Measurements from ENCODE around the gene DAPK2. TPM values are rescaled to one million over a fixed set of nuclear protein-coding genes. Genes with fewer than 3 reads are reported as not detected.

DAPK2 gene
- total RNA-seq, 4 donors from 2014 or later = 45.1 to 244 (median 107) TPM

DNA sequence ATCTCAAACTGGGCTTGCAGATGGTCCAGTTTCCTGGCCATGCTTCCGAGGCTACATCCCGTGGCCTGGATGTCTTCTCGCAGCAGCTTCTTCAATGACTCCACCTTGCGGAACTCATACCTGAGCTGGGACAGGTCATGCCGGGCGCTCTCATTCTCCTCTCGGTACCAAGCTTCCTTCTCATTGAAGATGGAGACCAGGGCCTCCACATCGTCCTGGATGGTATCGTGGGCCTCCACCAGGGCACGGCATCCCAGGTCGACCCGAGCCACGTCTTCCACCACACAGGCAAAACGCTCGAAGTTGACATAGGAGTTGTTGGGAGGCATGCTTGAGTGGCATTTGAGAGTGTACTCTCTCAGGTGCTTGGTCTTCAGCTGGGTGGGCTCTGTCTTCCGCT is 123.4 kb downstream of the DAPK2 start:
- intact Hi-C loops (cut with DNase I; ENCODE audit: low total_unique reads) (no loop called here), in situ Hi-C loops (cut with MboI; ENCODE audit: low pct_ligation_motif_present in 1 of 4, low pct_unique_long_range_greater_than_20kb in 1 of 4, low sequenced_read_pairs in 3 of 4) (no loop called here)
- Histone ChIP-seq H3K9me3 (no peaks in the 10 kb centered on the region), H3K4me3 (no peak overlapping the region), H3K36me3 (no peaks in the 10 kb centered on the region), H3K27me3 (no peaks in the 10 kb centered on the region), H3K4me1 (no peaks in the 10 kb centered on the region), H3K27ac (no peak overlapping the region)
- no peak for DNase-seq
- TF ChIP-seq POLR2A (IDR thresholded peaks at IDR 0.05) (no peak), POLR2AphosphoS5 (IDR thresholded peaks at IDR 0.05) (no peak), EP300 (IDR thresholded peaks at IDR 0.05; ENCODE audit: low read depth) (no peak)
- TF ChIP-seq, protein P1, sequence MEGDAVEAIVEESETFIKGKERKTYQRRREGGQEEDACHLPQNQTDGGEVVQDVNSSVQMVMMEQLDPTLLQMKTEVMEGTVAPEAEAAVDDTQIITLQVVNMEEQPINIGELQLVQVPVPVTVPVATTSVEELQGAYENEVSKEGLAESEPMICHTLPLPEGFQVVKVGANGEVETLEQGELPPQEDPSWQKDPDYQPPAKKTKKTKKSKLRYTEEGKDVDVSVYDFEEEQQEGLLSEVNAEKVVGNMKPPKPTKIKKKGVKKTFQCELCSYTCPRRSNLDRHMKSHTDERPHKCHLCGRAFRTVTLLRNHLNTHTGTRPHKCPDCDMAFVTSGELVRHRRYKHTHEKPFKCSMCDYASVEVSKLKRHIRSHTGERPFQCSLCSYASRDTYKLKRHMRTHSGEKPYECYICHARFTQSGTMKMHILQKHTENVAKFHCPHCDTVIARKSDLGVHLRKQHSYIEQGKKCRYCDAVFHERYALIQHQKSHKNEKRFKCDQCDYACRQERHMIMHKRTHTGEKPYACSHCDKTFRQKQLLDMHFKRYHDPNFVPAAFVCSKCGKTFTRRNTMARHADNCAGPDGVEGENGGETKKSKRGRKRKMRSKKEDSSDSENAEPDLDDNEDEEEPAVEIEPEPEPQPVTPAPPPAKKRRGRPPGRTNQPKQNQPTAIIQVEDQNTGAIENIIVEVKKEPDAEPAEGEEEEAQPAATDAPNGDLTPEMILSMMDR (IDR thresholded peaks at IDR 0.05) = no peak
- WGBS, 2 donors (ENCODE audit: low coverage in 1 of 2) = 87% methylated on average over 15 of the region's 16 CpGs; no CpG with 5 or more reads in 1 of the 2 donors

DNA sequence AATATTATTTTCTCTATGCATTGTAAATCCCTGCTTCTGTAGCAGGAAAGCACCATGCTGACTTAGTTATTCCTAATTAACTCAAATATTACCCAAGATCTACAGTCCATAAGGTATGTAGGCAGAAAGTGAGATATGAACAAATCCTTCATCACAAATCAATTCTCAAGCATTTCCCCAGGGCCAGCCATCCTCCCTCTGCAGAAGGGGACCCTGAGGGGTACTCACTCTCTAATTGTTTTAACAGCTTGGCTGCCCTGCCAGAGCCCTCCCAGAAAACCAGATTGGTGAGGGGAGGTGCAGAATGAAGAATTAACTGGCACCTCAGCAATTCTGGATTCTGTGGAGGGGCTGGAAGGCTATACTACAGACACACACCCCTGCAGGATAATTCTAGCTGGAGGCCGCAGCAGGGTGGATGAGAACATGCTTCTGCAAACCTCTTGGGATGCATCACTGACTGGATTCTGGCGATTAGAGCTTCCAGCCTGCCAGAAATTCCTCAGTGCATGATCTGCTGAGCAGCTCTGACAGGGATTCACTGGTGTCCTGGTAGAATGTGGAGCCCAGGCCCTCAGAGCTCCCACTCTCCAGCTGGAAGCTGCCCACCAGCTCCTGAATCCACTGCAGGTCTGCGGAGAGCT is 123.9 kb downstream of the DAPK2 start:
- Histone ChIP-seq H3K4me1 (no peaks in the 10 kb centered on the region), H3K36me3 (no peaks in the 10 kb centered on the region), H3K9me3 (no peaks in the 10 kb centered on the region), H3K27me3 (no peaks in the 10 kb centered on the region), H3K4me3 (no peak overlapping the region), H3K27ac (no peak overlapping the region)
- WGBS, 2 donors (ENCODE audit: low coverage in 1 of 2) = 80% methylated on average over 3 of the region's 3 CpGs; no CpG with 5 or more reads in 1 of the 2 donors
- TF ChIP-seq POLR2AphosphoS5 (IDR thresholded peaks at IDR 0.05) (no peak), EP300 (IDR thresholded peaks at IDR 0.05; ENCODE audit: low read depth) (no peak), POLR2A (IDR thresholded peaks at IDR 0.05) (no peak)
- TF ChIP-seq, protein P1 (IDR thresholded peaks at IDR 0.05) = no peak
- intact Hi-C loops (cut with DNase I; ENCODE audit: low total_unique reads) (no loop called here), in situ Hi-C loops (cut with MboI; ENCODE audit: low pct_ligation_motif_present in 1 of 4, low pct_unique_long_range_greater_than_20kb in 1 of 4, low sequenced_read_pairs in 3 of 4) (no loop called here)
- DNase-seq = no peak

DNA sequence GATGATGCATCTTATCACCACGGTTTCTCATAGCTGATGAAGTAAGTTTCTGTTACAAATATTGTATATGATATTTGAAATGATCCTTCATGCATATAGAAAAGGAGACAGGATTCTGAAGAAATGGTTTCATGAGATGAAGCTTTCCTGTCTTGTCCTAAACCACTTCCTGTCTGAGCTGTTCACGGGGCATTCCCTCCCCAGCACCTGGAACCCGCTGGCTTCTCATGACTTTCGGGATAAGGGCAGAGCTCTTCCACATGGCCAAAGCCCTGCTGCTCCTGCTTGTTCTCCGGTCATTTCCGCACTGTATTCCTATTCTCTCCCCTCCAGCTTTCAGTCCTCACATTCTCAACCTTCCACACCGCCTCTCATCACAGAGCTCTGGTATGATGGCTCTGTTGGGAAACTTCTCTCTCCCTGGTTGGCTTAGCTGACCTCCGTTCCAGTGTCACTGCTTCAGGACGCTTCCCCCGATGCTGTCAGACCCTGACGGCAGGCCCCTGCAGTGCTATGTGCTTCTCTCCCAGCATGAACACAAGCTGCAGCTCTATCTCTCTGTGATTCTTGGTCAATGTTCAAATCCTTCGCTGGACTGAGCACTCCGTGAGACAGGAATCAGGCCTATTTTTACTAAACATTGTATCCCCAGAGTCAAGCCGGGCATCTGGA is 125.6 kb downstream of the DAPK2 start:
- in situ Hi-C loops (cut with MboI; ENCODE audit: low pct_ligation_motif_present in 1 of 4, low pct_unique_long_range_greater_than_20kb in 1 of 4, low sequenced_read_pairs in 3 of 4) = no loop called here
- no peaks in the 10 kb centered on the region for H3K36me3 ChIP-seq
- H3K9me3 ChIP-seq = no peaks in the 10 kb centered on the region
- no peak overlapping the region for H3K27ac ChIP-seq
- TF ChIP-seq POLR2A (IDR thresholded peaks at IDR 0.05) (no peak), EP300 (IDR thresholded peaks at IDR 0.05; ENCODE audit: low read depth) (no peak), POLR2AphosphoS5 (IDR thresholded peaks at IDR 0.05) (no peak)
- TF ChIP-seq, protein P1 (IDR thresholded peaks at IDR 0.05) = no peak
- WGBS, 2 donors (ENCODE audit: low coverage in 1 of 2) = 87 to 100% methylated on average over 1 to 14 of the region's 14 CpGs
- intact Hi-C loops (cut with DNase I; ENCODE audit: low total_unique reads) = no loop called here
- DNase-seq = no peak
- no peak overlapping the region for H3K4me3 ChIP-seq
- peaks cover 0 to 2% (median 0%) of the 10 kb centered on the region in 4 donors for H3K4me1 ChIP-seq
- no peaks in the 10 kb centered on the region for H3K27me3 ChIP-seq

DNA sequence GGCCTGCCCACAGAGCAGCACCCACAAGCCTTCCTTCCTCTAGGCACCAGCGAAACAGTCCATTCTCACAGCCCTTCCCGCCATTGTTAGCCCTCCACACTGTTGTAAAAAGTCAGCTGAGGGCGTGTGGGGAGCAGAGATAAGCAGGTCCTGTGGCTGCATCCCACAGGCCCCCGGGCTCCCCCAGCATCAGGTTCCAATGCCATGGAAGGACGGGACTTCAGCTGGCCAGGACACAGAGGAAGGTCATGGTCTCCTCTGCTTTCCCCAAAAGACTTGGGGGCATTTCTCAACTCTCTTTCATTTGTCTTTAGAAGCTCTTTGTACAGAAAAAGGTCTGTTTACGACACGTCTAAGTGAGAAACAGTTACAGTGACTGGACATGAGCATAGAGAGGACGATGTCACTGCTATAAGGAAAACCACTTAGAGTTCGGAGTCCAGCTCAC is 127.4 kb downstream of the DAPK2 start:
- DNase-seq = no peak
- H3K36me3 ChIP-seq = no peaks in the 10 kb centered on the region
- peaks cover 0 to 2% (median 0%) of the 10 kb centered on the region in 4 donors for H3K4me1 ChIP-seq
- no peak overlapping the region for H3K27ac ChIP-seq
- intact Hi-C loops (cut with DNase I; ENCODE audit: low total_unique reads) = no loop called here
- H3K4me3 ChIP-seq = no peak overlapping the region
- TF ChIP-seq, protein P1 (IDR thresholded peaks at IDR 0.05) = no peak
- TF ChIP-seq POLR2AphosphoS5 (IDR thresholded peaks at IDR 0.05) (no peak), POLR2A (IDR thresholded peaks at IDR 0.05) (no peak), EP300 (IDR thresholded peaks at IDR 0.05; ENCODE audit: low read depth) (no peak)
- no peaks in the 10 kb centered on the region for H3K9me3 ChIP-seq
- H3K27me3 ChIP-seq = no peaks in the 10 kb centered on the region
- in situ Hi-C loops (cut with MboI; ENCODE audit: low pct_ligation_motif_present in 1 of 4, low pct_unique_long_range_greater_than_20kb in 1 of 4, low sequenced_read_pairs in 3 of 4) = no loop called here
- 83 to 90% methylated on average over 6 to 9 of the region's 9 CpGs for WGBS, 2 donors (ENCODE audit: low coverage in 1 of 2)

Data from transverse colon (tissue), 4 donors.